SW480 (cell line): Measurements from ENCODE around the gene GRIN2D.

Experiments used
- DNase-seq: peaks from one replicate; pipeline ENCODE4 v3.0.0-alpha.2; 2016; ENCODE audit warnings: low spot score

GRIN2D gene

DNA sequence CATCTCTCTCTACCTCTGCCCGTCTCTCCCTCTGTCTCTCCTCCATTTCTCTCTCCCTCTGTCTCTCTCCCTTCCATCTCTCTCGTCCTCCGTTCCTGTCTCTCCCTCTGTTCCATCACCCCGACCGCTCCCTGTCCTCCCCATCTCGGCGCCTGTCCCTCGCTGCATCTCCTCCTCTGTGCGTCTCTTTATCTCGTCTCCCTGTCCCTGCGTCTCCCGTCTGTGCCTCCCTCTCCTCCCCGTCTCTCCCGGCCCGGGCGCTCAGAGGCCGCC is 4.6 kb downstream of the GRIN2D start:
- peak; percentile 43 for DNase-seq

DNA sequence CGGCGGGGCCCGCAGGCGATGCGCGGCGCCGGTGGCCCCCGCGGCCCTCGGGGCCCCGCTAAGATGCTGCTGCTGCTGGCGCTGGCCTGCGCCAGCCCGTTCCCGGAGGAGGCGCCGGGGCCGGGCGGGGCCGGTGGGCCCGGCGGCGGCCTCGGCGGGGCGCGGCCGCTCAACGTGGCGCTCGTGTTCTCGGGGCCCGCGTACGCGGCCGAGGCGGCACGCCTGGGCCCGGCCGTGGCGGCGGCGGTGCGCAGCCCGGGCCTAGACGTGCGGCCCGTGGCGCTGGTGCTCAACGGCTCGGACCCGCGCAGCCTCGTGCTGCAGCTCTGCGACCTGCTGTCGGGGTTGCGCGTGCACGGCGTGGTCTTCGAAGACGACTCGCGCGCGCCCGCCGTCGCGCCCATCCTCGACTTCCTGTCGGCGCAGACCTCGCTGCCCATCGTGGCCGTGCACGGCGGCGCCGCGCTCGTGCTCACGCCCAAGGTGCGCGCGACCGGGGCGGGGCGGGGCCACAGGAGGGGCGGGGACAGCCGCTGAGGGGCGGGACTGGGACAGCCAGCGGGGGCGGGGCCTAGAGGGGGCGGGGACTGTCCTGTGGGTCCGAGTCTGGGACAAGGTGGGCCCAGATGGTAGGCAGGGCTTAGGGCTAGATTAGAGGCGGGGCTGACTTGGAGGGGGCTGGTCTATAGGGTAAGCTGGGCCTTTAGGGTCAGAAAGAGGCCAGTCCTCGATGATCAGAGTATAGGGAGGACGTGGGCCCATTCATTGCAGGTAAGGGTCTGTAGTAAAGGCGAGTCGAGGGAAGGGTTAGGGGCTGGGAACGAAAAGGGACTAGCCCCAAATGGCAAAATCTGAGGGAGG is 5.1 kb downstream of the GRIN2D start:
- peak; percentile 87 for DNase-seq

DNA sequence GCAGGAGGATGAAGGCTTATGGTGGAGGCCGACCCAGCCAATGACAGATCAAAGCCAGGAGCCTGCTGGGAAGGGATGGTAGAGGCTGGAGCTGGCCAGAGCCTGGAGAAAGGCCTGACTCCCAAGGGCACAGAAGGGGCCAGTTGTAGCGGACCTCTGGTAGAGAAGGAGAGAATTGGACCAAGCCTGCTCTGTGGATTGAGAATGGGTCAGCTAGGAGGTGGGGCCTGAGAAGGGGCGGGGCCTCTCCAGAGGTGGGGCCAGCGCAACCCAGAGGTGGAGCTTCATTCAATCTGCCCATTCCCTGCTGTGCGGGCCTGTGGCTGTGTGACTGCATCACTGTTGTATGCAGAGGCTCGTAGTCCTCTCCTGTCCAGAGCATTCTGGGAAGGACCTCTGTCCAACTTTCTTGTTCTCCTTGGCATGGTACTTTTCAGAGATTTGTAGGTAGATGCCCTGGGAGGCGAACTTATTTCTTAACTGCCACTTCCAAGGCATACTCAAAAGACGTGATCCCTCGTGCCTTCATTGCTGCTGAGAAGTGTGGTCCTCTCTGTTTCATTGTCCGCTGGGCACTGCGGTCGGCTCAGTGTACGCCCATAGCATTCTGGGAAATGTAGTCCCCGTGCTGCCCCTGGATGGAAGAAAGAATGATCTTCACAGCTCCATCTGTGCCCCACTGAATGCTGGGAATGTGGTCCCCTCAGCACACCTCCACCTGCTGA is 6.7 kb downstream of the GRIN2D start:
- DNase-seq = peak; percentile 82

DNA sequence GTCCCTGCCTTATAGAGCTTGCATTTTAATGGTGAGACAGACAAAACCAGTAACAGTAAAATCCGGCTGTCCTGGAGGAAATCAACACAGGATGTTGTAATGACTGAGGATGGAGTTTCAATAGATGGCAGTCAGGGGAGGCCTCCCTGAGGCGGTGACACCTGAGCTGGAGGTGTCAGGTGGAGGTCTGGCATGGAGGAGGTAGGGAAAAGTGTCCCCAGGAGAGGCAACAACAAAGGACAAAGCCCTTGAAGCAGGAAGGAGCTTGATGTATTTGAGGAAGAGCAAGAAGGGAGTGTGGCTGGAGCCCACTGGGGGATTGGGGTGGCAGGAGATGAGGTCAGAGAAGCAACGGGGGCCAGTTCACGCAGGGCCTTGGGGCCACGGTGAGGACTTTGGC is 7.8 kb downstream of the GRIN2D start:
- DNase-seq = no peak

DNA sequence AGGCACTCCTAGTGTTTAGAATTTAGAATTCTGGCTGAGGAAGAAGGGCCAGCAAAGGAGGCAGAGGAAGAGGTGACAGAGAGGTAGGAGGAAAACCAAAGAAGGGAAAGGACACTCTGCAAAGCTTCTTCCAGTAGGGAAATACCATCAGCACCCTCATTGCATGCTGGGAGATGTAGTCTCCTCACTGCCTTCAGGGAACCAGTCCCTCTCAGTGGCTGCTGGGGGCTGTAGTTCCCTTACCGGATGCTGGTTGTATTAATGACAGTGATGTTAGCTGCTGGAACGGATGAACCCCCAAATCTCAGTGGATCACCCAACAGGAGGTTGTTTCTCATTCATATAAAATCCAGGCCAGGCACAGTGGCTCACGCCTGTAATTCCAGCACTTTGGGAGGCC is 10.1 kb downstream of the GRIN2D start:
- DNase-seq = peak; percentile 77

DNA sequence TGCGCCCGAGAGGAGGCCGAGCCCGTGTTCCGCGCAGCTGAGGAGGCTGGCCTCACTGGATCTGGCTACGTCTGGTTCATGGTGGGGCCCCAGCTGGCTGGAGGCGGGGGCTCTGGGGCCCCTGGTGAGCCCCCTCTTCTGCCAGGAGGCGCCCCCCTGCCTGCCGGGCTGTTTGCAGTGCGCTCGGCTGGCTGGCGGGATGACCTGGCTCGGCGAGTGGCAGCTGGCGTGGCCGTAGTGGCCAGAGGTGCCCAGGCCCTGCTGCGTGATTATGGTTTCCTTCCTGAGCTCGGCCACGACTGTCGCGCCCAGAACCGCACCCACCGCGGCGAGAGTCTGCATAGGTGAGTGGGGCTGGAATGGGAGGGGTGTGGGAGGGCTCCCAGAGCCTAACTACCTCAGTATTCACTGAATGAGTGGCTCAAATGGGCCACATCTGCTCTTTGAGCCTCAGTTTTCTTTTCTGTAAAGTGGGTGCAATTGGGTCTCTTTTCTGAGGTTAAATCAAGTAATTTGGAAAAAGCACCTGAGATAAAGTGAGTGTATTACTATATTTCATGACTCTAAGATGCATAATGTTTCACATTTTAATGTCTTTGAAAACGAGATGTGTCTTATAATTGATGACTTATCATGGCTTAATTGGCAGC is 11.7 kb downstream of the GRIN2D start:
- no peak for DNase-seq

DNA sequence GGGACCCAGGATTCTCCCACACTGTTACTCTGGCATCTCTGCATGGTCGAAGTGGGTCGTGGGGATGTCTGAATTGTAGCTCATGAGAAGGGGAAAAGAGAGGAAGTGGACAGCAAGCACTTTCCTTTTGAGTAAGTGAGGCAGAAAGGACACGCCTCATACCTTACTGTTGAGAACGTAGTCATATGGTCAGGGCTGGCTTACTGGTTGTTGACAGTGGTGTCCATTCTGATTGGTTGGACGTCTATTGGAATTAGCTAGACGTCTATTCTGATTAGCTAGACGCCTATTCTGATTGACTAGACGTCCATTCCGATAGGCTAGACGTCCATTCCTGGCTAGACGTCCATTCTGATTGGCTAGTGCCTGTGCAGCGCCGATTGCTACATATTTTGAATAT is 12.4 kb downstream of the GRIN2D start:
- DNase-seq = peak; percentile 49

DNA sequence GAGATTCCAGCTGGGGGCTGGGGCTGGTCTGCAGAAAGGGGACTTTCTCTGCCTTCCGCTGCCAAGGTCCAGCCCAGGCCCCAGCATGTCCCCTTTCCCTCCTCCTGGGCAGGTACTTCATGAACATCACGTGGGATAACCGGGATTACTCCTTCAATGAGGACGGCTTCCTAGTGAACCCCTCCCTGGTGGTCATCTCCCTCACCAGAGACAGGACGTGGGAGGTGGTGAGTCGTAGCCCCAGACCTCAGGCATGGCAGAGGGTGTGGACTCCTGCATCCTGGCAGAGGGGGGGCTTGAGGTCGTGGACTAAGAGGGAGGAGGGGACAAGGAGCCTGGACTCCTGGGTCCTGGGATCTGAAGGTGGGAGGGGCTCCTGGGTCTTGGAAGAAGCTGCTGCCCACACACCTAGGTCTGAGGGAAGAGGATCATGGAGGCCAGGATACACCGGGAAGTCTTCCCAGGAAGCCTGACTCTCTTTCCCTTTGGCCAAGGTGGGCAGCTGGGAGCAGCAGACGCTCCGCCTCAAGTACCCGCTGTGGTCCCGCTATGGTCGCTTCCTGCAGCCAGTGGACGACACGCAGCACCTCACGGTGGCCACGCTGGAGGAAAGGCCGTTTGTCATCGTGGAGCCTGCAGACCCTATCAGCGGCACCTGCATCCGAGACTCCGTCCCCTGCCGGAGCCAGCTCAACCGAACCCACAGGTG is 20.6 kb downstream of the GRIN2D start:
- DNase-seq = peak; percentile 34

DNA sequence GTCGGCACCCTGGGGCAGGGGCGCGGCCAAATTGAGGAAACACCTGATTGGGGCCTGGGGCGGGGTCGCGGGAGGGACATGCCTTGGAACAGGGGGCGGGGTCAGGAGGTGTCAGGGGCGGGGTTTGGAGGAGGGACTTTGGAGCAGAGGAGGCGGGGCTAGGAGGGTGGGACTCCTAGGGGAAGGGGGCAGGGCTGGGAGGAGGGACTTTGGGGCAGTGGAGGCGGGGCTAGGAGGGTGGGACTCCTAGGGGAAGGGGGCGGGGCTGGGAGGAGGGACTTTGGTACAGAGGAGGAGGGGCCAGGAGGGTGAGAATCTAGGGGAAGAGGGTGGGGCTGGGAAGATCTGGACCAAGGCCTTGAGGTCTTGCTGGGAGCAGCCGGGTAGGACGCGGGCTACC is 21.9 kb downstream of the GRIN2D start:
- DNase-seq = peak; percentile 70

DNA sequence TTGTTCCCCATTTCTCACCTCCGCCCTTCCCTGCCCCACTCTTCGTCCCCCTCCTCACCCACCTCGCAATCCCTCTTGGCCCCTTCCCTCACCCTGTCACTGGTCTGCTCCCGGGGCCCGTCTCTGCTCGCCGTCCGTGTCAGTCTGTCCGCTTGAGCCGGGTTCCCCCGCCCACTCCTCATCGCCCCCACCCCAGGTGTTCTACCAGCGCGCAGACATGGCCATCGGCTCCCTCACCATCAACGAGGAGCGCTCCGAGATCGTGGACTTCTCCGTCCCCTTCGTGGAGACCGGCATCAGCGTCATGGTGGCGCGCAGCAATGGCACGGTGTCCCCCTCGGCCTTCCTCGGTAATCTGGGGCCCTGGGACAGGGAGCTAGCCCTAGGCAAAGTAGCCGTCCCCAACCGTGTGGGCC is 22.3 kb downstream of the GRIN2D start:
- DNase-seq = no peak

DNA sequence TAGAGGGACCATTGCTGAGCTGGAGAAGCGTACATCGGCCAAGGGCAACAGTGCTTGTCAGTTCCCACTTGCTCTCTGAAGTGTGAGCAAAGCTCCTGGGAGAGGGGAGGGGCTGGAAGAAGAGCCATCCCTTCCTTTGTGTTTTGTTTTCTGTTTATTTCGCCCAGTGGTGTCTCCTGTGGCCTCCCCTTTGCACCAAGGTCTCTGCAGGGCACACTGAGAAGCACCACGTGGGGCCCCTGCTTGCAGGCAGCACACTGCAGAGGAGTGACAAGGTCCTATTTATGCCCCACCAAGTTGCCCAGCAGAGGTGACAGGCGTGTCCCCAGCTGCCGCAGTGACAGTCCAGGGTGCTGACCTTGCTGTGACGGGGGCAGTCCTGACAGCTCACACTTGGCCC is 24.0 kb downstream of the GRIN2D start:
- no peak for DNase-seq

DNA sequence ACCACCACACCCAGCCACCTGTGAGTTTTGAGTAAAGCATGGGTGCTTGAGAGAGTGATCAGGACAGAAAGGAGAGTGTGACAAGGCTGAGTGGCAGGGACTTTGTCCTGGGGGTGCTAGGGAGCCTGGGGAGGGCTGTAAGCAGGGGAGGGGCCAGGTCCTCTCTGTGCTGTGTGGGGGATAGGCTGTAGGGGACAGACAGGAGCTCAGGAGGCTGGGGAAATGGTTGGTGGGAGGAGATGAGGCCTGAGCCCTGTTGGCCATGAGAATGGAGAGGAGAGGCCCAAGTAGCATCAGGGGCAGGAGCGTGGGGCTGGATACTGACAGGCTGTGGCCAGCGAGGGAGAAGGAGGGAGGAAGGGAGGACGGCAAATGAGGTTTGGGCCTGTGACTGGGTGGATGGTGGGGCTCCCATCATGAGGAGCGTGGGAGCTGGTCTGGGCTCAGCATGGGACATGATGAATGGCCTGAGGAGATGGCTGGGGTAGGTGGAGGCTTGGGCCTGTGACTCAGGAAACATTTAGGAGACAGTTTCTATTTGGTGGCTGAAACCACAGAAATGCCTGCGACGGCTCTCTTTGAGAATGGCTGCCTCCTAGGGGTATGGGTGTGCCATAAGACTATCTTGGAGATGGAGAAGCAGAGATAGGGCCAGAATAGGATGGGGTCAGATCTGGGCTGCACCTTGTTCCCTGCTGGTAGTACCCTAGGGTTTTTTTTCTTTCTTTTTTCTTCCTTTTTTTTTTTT is 25.0 kb downstream of the GRIN2D start:
- DNase-seq = no peak

DNA sequence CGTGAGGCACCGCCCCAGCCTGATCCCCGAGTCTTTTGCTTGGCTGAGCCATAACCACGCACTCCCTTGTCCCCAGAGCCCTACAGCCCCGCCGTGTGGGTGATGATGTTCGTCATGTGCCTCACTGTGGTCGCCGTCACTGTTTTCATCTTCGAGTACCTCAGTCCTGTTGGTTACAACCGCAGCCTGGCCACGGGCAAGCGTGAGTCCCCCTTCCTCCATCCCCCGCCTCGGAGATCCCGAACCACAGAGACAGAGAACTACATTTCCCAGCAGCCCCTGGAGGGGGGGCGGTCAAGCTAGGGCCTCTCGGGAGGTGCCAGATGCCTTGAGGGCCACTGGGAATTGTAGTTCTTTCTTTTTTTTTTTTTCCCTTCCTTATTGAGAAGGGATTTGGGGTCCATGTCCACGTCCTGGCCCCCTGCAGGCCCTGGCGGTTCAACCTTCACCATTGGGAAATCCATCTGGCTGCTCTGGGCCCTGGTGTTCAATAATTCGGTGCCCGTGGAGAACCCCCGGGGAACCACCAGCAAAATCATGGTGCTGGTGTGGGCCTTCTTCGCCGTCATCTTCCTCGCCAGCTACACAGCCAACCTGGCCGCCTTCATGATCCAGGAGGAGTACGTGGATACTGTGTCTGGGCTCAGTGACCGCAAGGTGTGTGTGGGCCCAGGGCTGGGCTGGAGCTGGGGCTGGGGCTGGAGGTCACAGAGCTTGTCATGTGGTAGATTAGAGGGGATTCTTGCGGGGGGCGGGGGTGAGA is 25.9 kb downstream of the GRIN2D start:
- peak; percentile 55 for DNase-seq

DNA sequence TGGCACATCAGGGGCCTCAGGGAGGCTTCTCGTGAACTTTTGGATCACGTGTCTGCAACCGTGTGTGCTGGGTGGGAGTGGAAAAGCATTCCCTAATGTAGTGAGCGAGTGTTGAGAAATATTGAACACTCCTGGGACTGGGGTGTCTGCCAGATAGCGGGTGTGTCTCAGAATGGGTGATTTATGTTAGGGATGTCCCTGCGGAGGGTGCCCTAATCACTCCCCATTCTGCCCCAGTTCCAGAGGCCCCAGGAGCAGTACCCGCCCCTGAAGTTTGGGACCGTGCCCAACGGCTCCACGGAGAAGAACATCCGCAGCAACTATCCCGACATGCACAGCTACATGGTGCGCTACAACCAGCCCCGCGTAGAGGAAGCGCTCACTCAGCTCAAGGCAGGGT is 28.1 kb downstream of the GRIN2D start:
- DNase-seq = no peak

DNA sequence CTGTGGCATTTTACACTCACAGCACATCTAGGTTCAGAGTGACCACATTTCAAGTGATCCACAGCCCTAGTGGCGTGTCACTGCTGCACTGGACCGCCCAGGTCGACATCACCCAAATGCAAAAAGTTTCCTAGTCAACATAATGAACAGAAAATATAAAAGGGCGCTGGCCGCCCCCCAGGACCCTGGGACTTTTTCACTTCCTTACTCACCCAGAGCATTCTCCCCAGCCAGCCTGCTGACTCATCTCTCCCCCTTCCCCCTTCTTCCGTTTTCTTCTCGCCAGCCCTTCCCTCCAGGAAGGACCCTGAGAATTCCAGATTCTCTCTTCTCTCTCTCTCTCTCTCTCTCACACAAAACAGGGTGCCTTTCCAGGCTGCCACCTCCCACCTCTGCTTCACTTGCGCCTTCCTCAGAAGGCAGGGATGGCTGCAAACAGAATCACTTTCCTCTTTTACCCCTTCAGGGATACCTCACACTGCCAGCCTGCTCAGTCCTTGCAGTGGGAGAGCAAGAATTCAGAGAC is 31.3 kb downstream of the GRIN2D start:
- DNase-seq = peak; percentile 33

DNA sequence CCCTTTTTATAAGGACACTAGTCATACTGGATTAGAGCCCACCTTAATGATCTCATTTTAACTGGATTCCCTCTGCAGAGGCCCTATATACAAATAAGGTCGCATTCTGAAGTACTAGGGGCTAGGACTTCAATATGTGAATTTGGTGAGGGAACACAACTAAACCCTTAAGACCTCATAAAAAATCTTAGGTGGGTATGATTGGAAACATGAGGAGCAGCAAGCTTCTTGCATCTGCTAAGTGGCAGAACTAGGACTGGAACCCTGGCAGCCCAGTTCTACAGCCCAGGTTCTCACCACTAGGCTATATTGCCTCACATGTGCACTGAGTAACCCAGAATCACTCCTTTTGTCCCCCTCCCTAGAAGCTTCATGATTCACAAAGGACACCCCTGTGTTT is 35.2 kb downstream of the GRIN2D start:
- no peak for DNase-seq

DNA sequence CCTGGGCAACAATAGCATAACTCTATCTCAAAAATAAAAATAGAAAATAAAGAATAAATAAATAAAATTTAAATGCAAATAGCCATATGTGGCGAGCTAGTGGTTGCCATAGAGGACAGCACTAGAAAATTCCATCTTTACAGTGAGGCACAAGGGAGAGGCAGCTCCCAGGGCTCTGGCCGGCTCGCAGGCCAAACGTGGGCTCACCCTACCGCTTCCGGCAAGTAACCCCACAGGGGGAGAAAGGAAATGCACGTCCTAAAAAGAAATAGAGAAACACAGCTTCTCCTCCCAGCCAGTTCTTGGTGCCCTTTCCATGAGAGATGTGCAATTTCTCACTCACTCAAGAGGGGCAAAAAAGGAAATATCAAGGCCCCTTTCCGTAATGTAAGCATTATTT is 39.9 kb downstream of the GRIN2D start:
- DNase-seq = no peak

DNA sequence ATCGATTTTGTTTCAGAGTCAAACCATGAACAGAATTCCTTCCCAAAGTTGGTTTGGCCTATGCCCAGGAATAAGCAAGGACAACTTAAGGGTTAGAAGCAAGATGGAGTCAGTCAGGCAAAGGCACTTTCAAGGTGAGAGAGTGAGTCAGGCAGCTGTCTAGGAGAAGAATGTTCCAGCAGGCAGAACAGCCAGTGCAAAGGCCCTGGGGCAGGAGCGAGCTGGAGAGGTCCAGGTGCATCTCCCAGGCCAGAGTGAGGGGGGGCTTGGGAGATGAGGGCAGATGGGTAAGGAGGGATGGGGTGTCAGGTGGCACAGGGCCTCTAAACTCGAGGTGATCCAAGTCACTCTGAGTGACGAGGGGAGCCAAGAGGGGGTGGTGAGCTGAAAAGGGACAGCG is 43.1 kb downstream of the GRIN2D start:
- DNase-seq = no peak

DNA sequence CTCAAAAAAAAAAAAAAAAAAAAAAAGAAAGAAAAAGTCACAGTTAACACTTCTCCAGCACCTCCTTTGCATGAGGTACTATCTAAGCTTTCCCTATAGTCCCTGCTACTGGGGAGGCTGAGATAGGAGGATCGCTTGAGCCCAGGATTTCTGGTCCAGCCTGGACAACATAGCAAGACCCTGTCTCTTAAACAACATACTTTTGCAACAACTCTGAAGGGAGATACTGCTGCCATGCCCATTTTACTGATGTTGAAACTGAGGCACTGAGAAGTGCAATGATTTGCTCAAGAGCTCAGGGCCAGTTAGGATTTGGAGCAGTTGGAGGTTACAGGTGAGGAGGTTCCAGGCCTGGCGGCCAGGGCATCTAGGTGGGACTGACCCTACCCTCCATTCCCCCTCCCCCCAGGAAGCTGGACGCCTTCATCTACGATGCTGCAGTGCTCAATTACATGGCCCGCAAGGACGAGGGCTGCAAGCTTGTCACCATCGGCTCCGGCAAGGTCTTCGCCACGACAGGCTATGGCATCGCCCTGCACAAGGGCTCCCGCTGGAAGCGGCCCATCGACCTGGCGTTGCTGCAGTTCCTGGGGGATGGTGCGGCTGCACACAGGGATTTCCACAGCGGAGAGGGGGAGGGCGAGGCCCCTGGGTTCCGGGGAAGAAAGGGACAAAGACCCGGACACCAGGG is 48.0 kb downstream of the GRIN2D start:
- no peak for DNase-seq
